ENCODE measurements around the gene SDHAF3.
"Not testable (repeated sequence)": the region's sequence is repeated elsewhere in the genome, so short reads cannot be mapped to it uniquely, and the experiment has no call there.

The SDHAF3 gene

GRCh38 chr7:97120713-97121457 is 3.4 kb downstream of the SDHAF3 start:
- TF ChIP-seq CTCF (IDR thresholded peaks at IDR 0.05; ENCODE audit: low read depth, low read length, poor library complexity, severe bottlenecking): no peak
- no peak for TF ChIP-seq EZH2phosphoT487 (IDR thresholded peaks at IDR 0.05; ENCODE audit: borderline replicate concordance, low read length)
- peaks cover 10% of the 10 kb centered on the region; the same call in 1 of the 2 replicates for H3K9me3 ChIP-seq (ENCODE audit: control insufficient read depth, insufficient read depth, low read length)
- H3K27ac ChIP-seq (ENCODE audit: low read depth, low read length): no peak overlapping the region
- peaks cover 83% of the 10 kb centered on the region for H3K79me2 ChIP-seq (ENCODE audit: control insufficient read depth, low read length)
- H3K9me2 ChIP-seq (replicated peaks; ENCODE audit: control insufficient read depth, low read length): no peaks in the 10 kb centered on the region
- H3K4me2 ChIP-seq (ENCODE audit: low read length): no peak overlapping the region
- H3K4me3 ChIP-seq (ENCODE audit: low read length): 0 out of 2 replicates have a peak overlapping the region, but pooled peaks have one; percentile 3
- H3F3A ChIP-seq (ENCODE audit: control insufficient read depth, insufficient read depth): peaks cover 13% of the 10 kb centered on the region
- no peaks in the 10 kb centered on the region for H3K27me3 ChIP-seq (ENCODE audit: control insufficient read depth, low read length)
- H3K4me1 ChIP-seq (ENCODE audit: control insufficient read depth, low read length): peaks cover 30% of the 10 kb centered on the region
- peaks cover 35% of the 10 kb centered on the region for H3K36me3 ChIP-seq (ENCODE audit: control insufficient read depth, low read length)
- H4K20me1 ChIP-seq (ENCODE audit: control insufficient read depth, insufficient read depth, low read depth, low read length): no peaks in the 10 kb centered on the region

- H3K4me1 ChIP-seq (ENCODE audit: control insufficient read depth, low read length): peaks cover 16% of the 10 kb centered on the region
- not testable (repeated sequence) for H3K27ac ChIP-seq (ENCODE audit: low read depth, low read length); H3F3A ChIP-seq (ENCODE audit: control insufficient read depth, insufficient read depth); H3K27me3 ChIP-seq (ENCODE audit: control insufficient read depth, low read length); H4K20me1 ChIP-seq (ENCODE audit: control insufficient read depth, insufficient read depth, low read depth, low read length); H3K4me2 ChIP-seq (ENCODE audit: low read length); H3K9me2 ChIP-seq (replicated peaks; ENCODE audit: control insufficient read depth, low read length); H3K4me3 ChIP-seq (ENCODE audit: low read length); H3K9me3 ChIP-seq (ENCODE audit: control insufficient read depth, insufficient read depth, low read length)
- H3K79me2 ChIP-seq (ENCODE audit: control insufficient read depth, low read length): peaks cover 100% of the 10 kb centered on the region
- peaks cover 40% of the 10 kb centered on the region for H3K36me3 ChIP-seq (ENCODE audit: control insufficient read depth, low read length)
Observed at GRCh38 chr7:97123115-97123514, 5.6 kb downstream of the SDHAF3 start.

- H3K4me3 ChIP-seq (ENCODE audit: low read length): no peak overlapping the region
- no peaks in the 10 kb centered on the region for H3K27me3 ChIP-seq (ENCODE audit: control insufficient read depth, low read length)
- peaks cover 22% of the 10 kb centered on the region for H3K36me3 ChIP-seq (ENCODE audit: control insufficient read depth, low read length)
- TF ChIP-seq CTCF (IDR thresholded peaks at IDR 0.05; ENCODE audit: low read depth, low read length, poor library complexity, severe bottlenecking) (no peak), EZH2phosphoT487 (IDR thresholded peaks at IDR 0.05; ENCODE audit: borderline replicate concordance, low read length) (no peak)
- H3K79me2 ChIP-seq (ENCODE audit: control insufficient read depth, low read length): peaks cover 99% of the 10 kb centered on the region
- no peaks in the 10 kb centered on the region for H4K20me1 ChIP-seq (ENCODE audit: control insufficient read depth, insufficient read depth, low read depth, low read length)
- H3F3A ChIP-seq (ENCODE audit: control insufficient read depth, insufficient read depth): no peaks in the 10 kb centered on the region
- peaks cover 16% of the 10 kb centered on the region for H3K9me3 ChIP-seq (ENCODE audit: control insufficient read depth, insufficient read depth, low read length)
- no peaks in the 10 kb centered on the region for H3K9me2 ChIP-seq (replicated peaks; ENCODE audit: control insufficient read depth, low read length)
- H3K27ac ChIP-seq (ENCODE audit: low read depth, low read length): no peak overlapping the region
- no peaks in the 10 kb centered on the region for H3K4me1 ChIP-seq (ENCODE audit: control insufficient read depth, low read length)
- no peak overlapping the region for H3K4me2 ChIP-seq (ENCODE audit: low read length)
Observed at GRCh38 chr7:97126483-97127171, 9.1 kb downstream of the SDHAF3 start.

- no peak overlapping the region for H3K4me3 ChIP-seq (ENCODE audit: low read length)
- H3K9me2 ChIP-seq (replicated peaks; ENCODE audit: control insufficient read depth, low read length): no peaks in the 10 kb centered on the region
- H3F3A ChIP-seq (ENCODE audit: control insufficient read depth, insufficient read depth): no peaks in the 10 kb centered on the region
- H3K9me3 ChIP-seq (ENCODE audit: control insufficient read depth, insufficient read depth, low read length): peaks cover 16% of the 10 kb centered on the region
- H3K79me2 ChIP-seq (ENCODE audit: control insufficient read depth, low read length): peaks cover 97% of the 10 kb centered on the region
- H3K27me3 ChIP-seq (ENCODE audit: control insufficient read depth, low read length): no peaks in the 10 kb centered on the region
- no peak overlapping the region for H3K4me2 ChIP-seq (ENCODE audit: low read length)
- H3K27ac ChIP-seq (ENCODE audit: low read depth, low read length): no peak overlapping the region
- peaks cover 16% of the 10 kb centered on the region for H3K36me3 ChIP-seq (ENCODE audit: control insufficient read depth, low read length)
- no peaks in the 10 kb centered on the region for H4K20me1 ChIP-seq (ENCODE audit: control insufficient read depth, insufficient read depth, low read depth, low read length)
- no peaks in the 10 kb centered on the region for H3K4me1 ChIP-seq (ENCODE audit: control insufficient read depth, low read length)
- TF ChIP-seq EZH2phosphoT487 (IDR thresholded peaks at IDR 0.05; ENCODE audit: borderline replicate concordance, low read length) (no peak), CTCF (IDR thresholded peaks at IDR 0.05; ENCODE audit: low read depth, low read length, poor library complexity, severe bottlenecking) (no peak)
Observed at GRCh38 chr7:97128736-97129135, 11.2 kb downstream of the SDHAF3 start.
